Endodermal cell (in vitro differentiated cells): ENCODE measurements around the gene SPG7. TPM values are rescaled to one million over a fixed set of nuclear protein-coding genes. Genes with fewer than 3 reads are reported as not detected.

Source experiments
- DNase-seq: peaks from one replicate; pipeline ENCODE4 v3.0.0-alpha.2; 2017
- H3K27ac ChIP-seq: 2 replicates; pipeline ENCODE4 v1.5.1; 2013; ENCODE audit warnings: mild to moderate bottlenecking, low read depth, low read length, moderate library complexity
- H3K27me3 ChIP-seq: 2 replicates; pipeline ENCODE4 v1.6.1; 2013; ENCODE audit warnings: mild to moderate bottlenecking, low read length, moderate library complexity; ENCODE audit not compliant: insufficient read depth, control insufficient read depth, poor library complexity, severe bottlenecking
- H3K36me3 ChIP-seq: 2 replicates; pipeline ENCODE4 v1.7.0; 2013; ENCODE audit warnings: mild to moderate bottlenecking, low read length, moderate library complexity; ENCODE audit not compliant: control insufficient read depth, insufficient read depth
- H3K4me1 ChIP-seq: one replicate; pipeline ENCODE4 v1.7.0; 2013; ENCODE audit warnings: low read length; ENCODE audit not compliant: control insufficient read depth, insufficient read depth
- H3K4me3 ChIP-seq: 2 replicates; pipeline ENCODE4 v1.5.1; 2013; ENCODE audit warnings: mild to moderate bottlenecking, low read length, moderate library complexity
- H3K9ac ChIP-seq: 2 replicates; pipeline ENCODE4 v1.6.1; 2013; ENCODE audit warnings: mild to moderate bottlenecking, low read length, moderate library complexity; ENCODE audit not compliant: poor library complexity, severe bottlenecking; ENCODE audit errors: extremely low read depth
- H3K9me3 ChIP-seq: 2 replicates; pipeline ENCODE4 v1.6.1; 2013; ENCODE audit warnings: mild to moderate bottlenecking, low read length, moderate library complexity; ENCODE audit not compliant: control insufficient read depth
- H3K27ac Mint-ChIP-seq: 2 replicates; pipeline ENCODE4 v1.8.0; 2020; ENCODE audit warnings: mixed read lengths
- H3K27me3 Mint-ChIP-seq: 2 replicates; pipeline ENCODE4 v1.8.0; 2021; ENCODE audit warnings: mild to moderate bottlenecking, mixed read lengths; ENCODE audit not compliant: insufficient read depth
- H3K36me3 Mint-ChIP-seq: 2 replicates; pipeline ENCODE4 v1.8.0; 2020; ENCODE audit warnings: low read depth, mixed read lengths
- H3K4me1 Mint-ChIP-seq: 2 replicates; pipeline ENCODE4 v1.8.0; 2020; ENCODE audit warnings: mixed read lengths
- H3K4me3 Mint-ChIP-seq: 2 replicates; pipeline ENCODE4 v1.8.0; 2020; ENCODE audit warnings: mild to moderate bottlenecking, moderate library complexity, mixed read lengths
- H3K9me3 Mint-ChIP-seq: 2 replicates; pipeline ENCODE4 v1.8.0; 2020; ENCODE audit warnings: mild to moderate bottlenecking, mixed read lengths
- CTCF ChIP-seq: fragments of 200-600 bp; sonication (generic); conservative IDR thresholded peaks from 2 replicates; pipeline ENCODE4 v1.5.0; 2021; ENCODE audit warnings: antibody characterized with exemption, mild to moderate bottlenecking
- WGBS, 2 experiments: methylation state at CpG; one replicate each; pipeline versions ENCODE4 v1.1.5 to v1.1.7; 2013; ENCODE audit warnings: missing lambda C conversion rate in 2 of 2, mixed read lengths in 1 of 2; ENCODE audit not compliant: insufficient coverage in 1 of 2, insufficient read length in 1 of 2; 5-methylcytosine and 5-hydroxymethylcytosine counted together
- total RNA-seq, 2 donors: library from RNA; stranded (reverse); fragmentation: NEBNext Ultra II Directional in 1 of 2; extraction: Animal tissue kit (Norgen Biotek cat#: 25700) in 1 of 2; gene quantifications; 2 replicates in 1 of 2; 3 replicates in 1 of 2; pipeline ENCODE4 v1.2.1, GENCODE V29; 2021

SPG7 gene
- total RNA-seq, 2 donors from 2014 or later = 153 to 156 TPM

GRCh38 chr16:89583197-89583894 lies 75.1 kb downstream of the SPG7 start:
- H3K27ac Mint-ChIP-seq = no peak overlapping the region
- no peaks in the 10 kb centered on the region for H3K36me3 Mint-ChIP-seq
- whole genome bisulfite sequencing, 2 experiments = 91 to 92% methylated on average over 24 to 36 of the region's 36 CpGs
- Histone ChIP-seq H3K9ac (no peak overlapping the region), H3K4me1 (no peaks in the 10 kb centered on the region), H3K36me3 (no peaks in the 10 kb centered on the region), H3K4me3 (no peak overlapping the region), H3K27ac (no peak overlapping the region), H3K27me3 (no peaks in the 10 kb centered on the region), H3K9me3 (no peaks in the 10 kb centered on the region)
- DNase-seq = no peak
- TF ChIP-seq CTCF = no peak
- peaks cover 3% of the 10 kb centered on the region for H3K9me3 Mint-ChIP-seq
- H3K27me3 Mint-ChIP-seq = peaks cover 4% of the 10 kb centered on the region
- no peaks in the 10 kb centered on the region for H3K4me1 Mint-ChIP-seq
- no peak overlapping the region for H3K4me3 Mint-ChIP-seq

GRCh38 chr16:89583895-89584644 lies 75.9 kb downstream of the SPG7 start:
- H3K9me3 Mint-ChIP-seq = peaks cover 3% of the 10 kb centered on the region
- no peak overlapping the region for H3K27ac Mint-ChIP-seq
- Histone ChIP-seq H3K4me1 (no peaks in the 10 kb centered on the region), H3K9me3 (no peaks in the 10 kb centered on the region), H3K36me3 (no peaks in the 10 kb centered on the region), H3K27me3 (no peaks in the 10 kb centered on the region), H3K27ac (no peak overlapping the region), H3K4me3 (no peak overlapping the region), H3K9ac (no peak overlapping the region)
- WGBS, 2 experiments = 91 to 92% methylated on average over 27 to 49 of the region's 49 CpGs
- H3K4me3 Mint-ChIP-seq = no peak overlapping the region
- H3K27me3 Mint-ChIP-seq = no peaks in the 10 kb centered on the region
- no peak for TF ChIP-seq CTCF
- H3K36me3 Mint-ChIP-seq = no peaks in the 10 kb centered on the region
- H3K4me1 Mint-ChIP-seq = no peaks in the 10 kb centered on the region
- DNase-seq = no peak

- H3K9ac ChIP-seq = no peak overlapping the region
- Mint-ChIP-seq H3K4me3 (no peak overlapping the region), H3K27me3 (no peaks in the 10 kb centered on the region), H3K27ac (no peak overlapping the region), H3K36me3 (no peaks in the 10 kb centered on the region), H3K4me1 (no peaks in the 10 kb centered on the region), H3K9me3 (peaks cover 3% of the 10 kb centered on the region)
- no peak overlapping the region for H3K27ac ChIP-seq
- no peaks in the 10 kb centered on the region for H3K27me3 ChIP-seq
- no peak overlapping the region for H3K4me3 ChIP-seq
- no peaks in the 10 kb centered on the region for H3K9me3 ChIP-seq
- WGBS, 2 experiments = 81 to 87% methylated on average over 13 to 25 of the region's 25 CpGs
- no peak for DNase-seq
- TF ChIP-seq CTCF = no peak
- H3K4me1 ChIP-seq = no peaks in the 10 kb centered on the region
- H3K36me3 ChIP-seq = no peaks in the 10 kb centered on the region
These were observed 76.8 kb downstream of the SPG7 start for GRCh38 chr16:89584768-89585549.
